Endothelial cell (in vitro differentiated cells): ENCODE results near the gene MAFF. TPM values are rescaled to one million over a fixed set of nuclear protein-coding genes. Genes with fewer than 3 reads are reported as not detected.
A peak's percentile ranks its signal among the peaks of the same experiment; 100 is the strongest.

Experiments
- DNase-seq: peaks from one replicate; pipeline ENCODE4 v3.0.0; 2021; ENCODE audit warnings: low spot score
- H3K27ac Mint-ChIP-seq: one replicate; pipeline ENCODE4 v1.8.0; 2021; ENCODE audit warnings: mixed read lengths, inconsistent platforms; ENCODE audit not compliant: unreplicated experiment
- H3K27me3 Mint-ChIP-seq: one replicate; pipeline ENCODE4 v1.8.0; 2021; ENCODE audit warnings: mild to moderate bottlenecking, moderate library complexity, mixed read lengths, inconsistent platforms; ENCODE audit not compliant: unreplicated experiment
- H3K36me3 Mint-ChIP-seq: one replicate; pipeline ENCODE4 v1.8.0; 2021; ENCODE audit warnings: mild to moderate bottlenecking, low read depth, mixed read lengths, inconsistent platforms; ENCODE audit not compliant: unreplicated experiment
- H3K4me1 Mint-ChIP-seq: one replicate; pipeline ENCODE4 v1.8.0; 2021; ENCODE audit warnings: mild to moderate bottlenecking, mixed read lengths, inconsistent platforms; ENCODE audit not compliant: unreplicated experiment
- H3K4me3 Mint-ChIP-seq: one replicate; pipeline ENCODE4 v1.8.0; 2021; ENCODE audit warnings: mild to moderate bottlenecking, mixed read lengths, inconsistent platforms; ENCODE audit not compliant: unreplicated experiment
- H3K9me3 Mint-ChIP-seq: one replicate; pipeline ENCODE4 v1.8.0; 2021; ENCODE audit warnings: mixed read lengths, inconsistent platforms; ENCODE audit not compliant: unreplicated experiment
- total RNA-seq: library from RNA; stranded (reverse); fragmentation: NEBNext Ultra II Directional; extraction: Animal tissue kit (Norgen Biotek cat#: 25700); gene quantifications from one replicate; pipeline ENCODE4 v1.2.1, GENCODE V29; 2021; ENCODE audit not compliant: unreplicated experiment
- TF ChIP-seq, protein P1 (sequence below): fragments of 200-600 bp; sonication (generic); IDR thresholded peaks from one replicate; pipeline ENCODE4 v1.5.0; 2021; ENCODE audit warnings: antibody characterized with exemption; ENCODE audit not compliant: unreplicated experiment

MAFF gene
- total RNA-seq, 1 donor from 2014 or later, result 3.5 TPM

DNA sequence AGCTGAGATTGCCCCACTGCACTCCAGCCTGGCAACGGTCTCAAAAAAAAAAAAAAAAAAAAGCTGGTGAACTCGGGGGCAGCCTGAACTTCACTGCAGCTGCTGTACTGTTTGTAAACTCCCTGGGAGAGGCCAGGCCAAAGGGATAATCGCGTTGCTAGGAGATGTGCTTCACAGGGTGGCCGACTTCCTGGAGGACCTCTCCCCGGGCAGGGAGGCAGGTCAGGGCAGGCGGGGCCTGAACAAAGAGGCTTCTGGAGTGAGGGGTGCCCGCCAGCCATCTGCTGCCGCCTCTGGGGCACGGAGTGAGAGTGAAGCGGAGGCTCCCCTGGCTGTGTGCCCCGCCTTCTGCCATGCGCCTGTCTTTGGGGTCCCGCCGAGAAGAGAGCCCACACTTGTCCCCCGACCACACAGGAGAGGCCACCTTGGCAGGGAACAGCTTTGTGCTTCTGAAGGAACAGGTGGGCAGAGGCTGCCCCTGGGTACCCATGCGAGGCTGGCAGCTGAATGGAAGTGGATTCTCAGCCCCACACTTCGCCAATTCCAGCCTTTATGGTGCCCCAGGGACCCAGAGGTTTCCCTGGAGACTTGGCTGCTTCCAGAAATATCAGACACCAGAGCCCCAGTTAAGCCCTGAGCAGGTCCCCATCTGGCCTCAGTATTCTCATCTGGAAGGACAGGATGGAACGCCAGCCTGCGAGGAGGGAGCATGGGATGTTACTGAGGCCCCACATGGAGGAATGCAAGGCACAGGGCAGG lies 41.4 kb downstream of the MAFF start:
- no peak for DNase-seq
- TF ChIP-seq, protein P1, sequence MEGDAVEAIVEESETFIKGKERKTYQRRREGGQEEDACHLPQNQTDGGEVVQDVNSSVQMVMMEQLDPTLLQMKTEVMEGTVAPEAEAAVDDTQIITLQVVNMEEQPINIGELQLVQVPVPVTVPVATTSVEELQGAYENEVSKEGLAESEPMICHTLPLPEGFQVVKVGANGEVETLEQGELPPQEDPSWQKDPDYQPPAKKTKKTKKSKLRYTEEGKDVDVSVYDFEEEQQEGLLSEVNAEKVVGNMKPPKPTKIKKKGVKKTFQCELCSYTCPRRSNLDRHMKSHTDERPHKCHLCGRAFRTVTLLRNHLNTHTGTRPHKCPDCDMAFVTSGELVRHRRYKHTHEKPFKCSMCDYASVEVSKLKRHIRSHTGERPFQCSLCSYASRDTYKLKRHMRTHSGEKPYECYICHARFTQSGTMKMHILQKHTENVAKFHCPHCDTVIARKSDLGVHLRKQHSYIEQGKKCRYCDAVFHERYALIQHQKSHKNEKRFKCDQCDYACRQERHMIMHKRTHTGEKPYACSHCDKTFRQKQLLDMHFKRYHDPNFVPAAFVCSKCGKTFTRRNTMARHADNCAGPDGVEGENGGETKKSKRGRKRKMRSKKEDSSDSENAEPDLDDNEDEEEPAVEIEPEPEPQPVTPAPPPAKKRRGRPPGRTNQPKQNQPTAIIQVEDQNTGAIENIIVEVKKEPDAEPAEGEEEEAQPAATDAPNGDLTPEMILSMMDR, result no peak
- H3K9me3 Mint-ChIP-seq, result no peaks in the 10 kb centered on the region
- H3K27ac Mint-ChIP-seq, result no peak overlapping the region
- H3K36me3 Mint-ChIP-seq, result peaks cover 15% of the 10 kb centered on the region
- peaks cover 12% of the 10 kb centered on the region for H3K27me3 Mint-ChIP-seq
- H3K4me3 Mint-ChIP-seq, result peak overlapping the region; percentile 80
- H3K4me1 Mint-ChIP-seq, result peaks cover 6% of the 10 kb centered on the region

DNA sequence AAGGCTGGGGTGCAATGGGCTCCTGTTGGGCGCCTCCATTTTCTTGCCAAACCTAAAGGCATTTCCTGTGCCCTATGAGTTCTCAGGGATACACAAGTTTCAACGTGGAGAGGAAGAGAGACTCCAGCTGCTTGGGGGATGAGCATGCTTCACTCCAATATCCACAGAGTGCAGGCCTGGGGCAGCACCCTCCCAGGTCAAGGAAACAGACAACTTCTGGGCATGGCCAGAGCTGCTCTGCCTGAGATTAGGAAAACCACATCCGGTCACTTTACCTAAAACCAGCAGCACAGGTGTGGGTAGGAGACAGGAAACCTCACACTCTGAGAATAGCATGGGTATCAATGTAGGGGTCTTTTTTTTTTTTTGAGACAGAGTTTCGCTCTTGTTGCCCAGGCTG lies 42.3 kb downstream of the MAFF start:
- TF ChIP-seq, protein P1, result no peak
- Mint-ChIP-seq H3K4me3 (no peak overlapping the region), H3K9me3 (no peaks in the 10 kb centered on the region), H3K36me3 (peaks cover 16% of the 10 kb centered on the region), H3K4me1 (peaks cover 6% of the 10 kb centered on the region), H3K27ac (no peak overlapping the region), H3K27me3 (peaks cover 16% of the 10 kb centered on the region)
- no peak for DNase-seq

DNA sequence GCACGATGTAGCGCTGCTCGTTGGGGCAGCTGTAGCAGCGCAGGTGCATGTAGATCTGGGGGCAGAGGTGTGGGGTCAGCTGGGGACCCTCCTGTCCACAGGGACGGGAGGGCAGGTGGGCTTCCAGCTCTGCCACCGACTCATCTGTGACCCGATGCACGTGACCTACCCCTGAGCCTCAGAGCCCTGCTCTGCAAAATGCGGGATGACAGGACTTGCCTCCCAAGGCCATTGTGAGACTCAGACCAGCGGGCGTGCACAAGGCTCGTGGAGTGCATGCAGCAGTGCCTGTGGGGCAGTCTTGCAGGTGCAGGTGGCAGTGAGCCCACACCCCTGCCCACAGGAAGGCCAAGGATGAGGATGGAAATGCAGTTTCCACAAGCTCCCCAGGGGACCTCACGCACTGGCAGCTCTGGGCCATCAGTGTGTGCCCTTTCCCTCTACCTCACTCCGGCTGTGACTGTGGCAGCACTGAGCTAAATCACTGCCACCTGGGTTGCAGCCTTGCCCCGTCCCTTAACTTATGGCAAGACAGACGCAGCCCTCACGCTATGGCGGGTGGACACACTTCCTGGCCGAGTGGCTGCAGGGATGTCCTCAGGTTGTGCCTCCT lies 44.4 kb downstream of the MAFF start:
- Mint-ChIP-seq H3K4me3 (no peak overlapping the region), H3K9me3 (no peaks in the 10 kb centered on the region), H3K36me3 (peaks cover 24% of the 10 kb centered on the region), H3K4me1 (peaks cover under 1% of the 10 kb centered on the region), H3K27me3 (peaks cover 18% of the 10 kb centered on the region), H3K27ac (no peak overlapping the region)
- TF ChIP-seq, protein P1, result no peak
- DNase-seq, result no peak

DNA sequence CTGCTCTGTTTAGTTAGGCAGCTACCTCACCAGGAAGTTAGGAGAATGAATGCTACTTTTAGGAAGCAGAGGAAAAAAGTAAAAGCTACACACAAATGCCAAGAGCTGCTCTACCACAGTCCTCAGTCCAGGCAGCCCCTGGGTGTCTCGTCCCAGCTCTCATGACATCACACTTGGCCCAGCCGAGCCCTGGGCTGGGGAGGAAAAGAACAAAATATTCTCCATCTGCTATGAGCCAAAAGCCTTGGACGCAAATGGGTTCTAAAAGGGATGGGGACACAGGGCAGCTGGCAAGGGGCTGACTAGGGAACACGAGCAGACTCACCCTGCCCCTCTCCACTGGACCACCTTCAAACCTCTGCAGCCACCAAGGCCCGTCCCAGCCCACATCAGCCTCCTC lies 44.9 kb downstream of the MAFF start:
- no peak for DNase-seq
- H3K4me1 Mint-ChIP-seq, result no peaks in the 10 kb centered on the region
- TF ChIP-seq, protein P1, result no peak
- peaks cover 17% of the 10 kb centered on the region for H3K27me3 Mint-ChIP-seq
- H3K27ac Mint-ChIP-seq, result no peak overlapping the region
- H3K9me3 Mint-ChIP-seq, result no peaks in the 10 kb centered on the region
- peaks cover 24% of the 10 kb centered on the region for H3K36me3 Mint-ChIP-seq
- no peak overlapping the region for H3K4me3 Mint-ChIP-seq

DNA sequence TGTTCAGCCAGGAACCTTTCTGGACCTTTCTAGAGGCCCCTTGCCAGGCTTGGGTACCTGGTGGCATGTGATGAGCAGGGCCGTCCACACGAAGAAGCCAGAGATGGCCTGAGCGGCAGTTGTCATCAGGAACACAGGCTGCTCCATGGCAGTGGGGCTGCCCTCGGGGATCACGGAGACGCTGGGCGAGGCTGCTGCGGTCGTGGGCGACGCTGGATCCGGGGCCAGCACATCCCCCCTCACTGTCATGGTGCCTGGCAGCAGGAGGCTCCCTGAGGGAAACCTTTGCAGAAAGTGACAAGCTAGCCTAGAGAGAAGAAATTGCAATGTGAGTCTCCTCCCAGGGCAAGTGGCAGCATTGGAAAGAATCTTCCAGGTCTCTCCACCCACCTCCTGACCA lies 45.9 kb downstream of the MAFF start:
- TF ChIP-seq, protein P1, result no peak
- Mint-ChIP-seq H3K4me1 (no peaks in the 10 kb centered on the region), H3K4me3 (no peak overlapping the region), H3K9me3 (no peaks in the 10 kb centered on the region), H3K27me3 (peaks cover 17% of the 10 kb centered on the region), H3K27ac (no peak overlapping the region), H3K36me3 (peaks cover 24% of the 10 kb centered on the region)
- DNase-seq, result no peak
